ENCODE results near the gene SDK1.
"Not testable (repeated sequence)": the region's sequence is repeated elsewhere in the genome, so short reads cannot be mapped to it uniquely, and the experiment has no call there.

Gene SDK1

GRCh38 chr7:3722396-3722922 lies 421.4 kb downstream of the SDK1 start:
- in situ Hi-C loops (cut with HindIII; ENCODE audit: low pct_ligation_motif_present, low pct_unique_long_range_greater_than_20kb, low sequenced_read_pairs), result no loop called here
- DNase-seq, result peak; percentile 16

- in situ Hi-C loops (cut with HindIII; ENCODE audit: low pct_ligation_motif_present, low pct_unique_long_range_greater_than_20kb, low sequenced_read_pairs), result no loop called here
- no peak for DNase-seq
Measured at GRCh38 chr7:3725155-3726059, 424.4 kb downstream of the SDK1 start.

GRCh38 chr7:3730276-3730675 lies 429.2 kb downstream of the SDK1 start:
- DNase-seq, result no peak
- in situ Hi-C loops (cut with HindIII; ENCODE audit: low pct_ligation_motif_present, low pct_unique_long_range_greater_than_20kb, low sequenced_read_pairs), result no loop called here

- DNase-seq, result no peak
- in situ Hi-C loops (cut with HindIII; ENCODE audit: low pct_ligation_motif_present, low pct_unique_long_range_greater_than_20kb, low sequenced_read_pairs), result no loop called here
Measured at GRCh38 chr7:3732395-3733005, 431.4 kb downstream of the SDK1 start.

GRCh38 chr7:3733541-3734140 lies 432.6 kb downstream of the SDK1 start:
- in situ Hi-C loops (cut with HindIII; ENCODE audit: low pct_ligation_motif_present, low pct_unique_long_range_greater_than_20kb, low sequenced_read_pairs), result no loop called here
- no peak for DNase-seq

GRCh38 chr7:3738964-3739363 lies 437.9 kb downstream of the SDK1 start:
- in situ Hi-C loops (cut with HindIII; ENCODE audit: low pct_ligation_motif_present, low pct_unique_long_range_greater_than_20kb, low sequenced_read_pairs), result no loop called here
- peak; percentile 13 for DNase-seq

- in situ Hi-C loops (cut with HindIII; ENCODE audit: low pct_ligation_motif_present, low pct_unique_long_range_greater_than_20kb, low sequenced_read_pairs), result no loop called here
Measured at GRCh38 chr7:3739983-3740382, 438.9 kb downstream of the SDK1 start.

GRCh38 chr7:3747467-3747866 lies 446.4 kb downstream of the SDK1 start:
- DNase-seq, result no peak
- in situ Hi-C loops (cut with HindIII; ENCODE audit: low pct_ligation_motif_present, low pct_unique_long_range_greater_than_20kb, low sequenced_read_pairs), result no loop called here

More at GRCh38 chr7:3739983-3740382, 438.9 kb downstream of the SDK1 start:
- DNase-seq, result no peak

- in situ Hi-C loops (cut with HindIII; ENCODE audit: low pct_ligation_motif_present, low pct_unique_long_range_greater_than_20kb, low sequenced_read_pairs), result no loop called here
- no peak for DNase-seq
Measured at GRCh38 chr7:3748389-3748788, 447.3 kb downstream of the SDK1 start.

GRCh38 chr7:3753868-3754267 lies 452.8 kb downstream of the SDK1 start:
- in situ Hi-C loops (cut with HindIII; ENCODE audit: low pct_ligation_motif_present, low pct_unique_long_range_greater_than_20kb, low sequenced_read_pairs), result no loop called here
- DNase-seq, result no peak

GRCh38 chr7:3754493-3755341 lies 453.7 kb downstream of the SDK1 start:
- in situ Hi-C loops (cut with HindIII; ENCODE audit: low pct_ligation_motif_present, low pct_unique_long_range_greater_than_20kb, low sequenced_read_pairs), result no loop called here
- no peak for DNase-seq

GRCh38 chr7:3755778-3756453 lies 454.9 kb downstream of the SDK1 start:
- DNase-seq; in situ Hi-C loops (cut with HindIII; ENCODE audit: low pct_ligation_motif_present, low pct_unique_long_range_greater_than_20kb, low sequenced_read_pairs): not testable (repeated sequence)

GRCh38 chr7:3757059-3757458 lies 456.0 kb downstream of the SDK1 start:
- no peak for DNase-seq
- in situ Hi-C loops (cut with HindIII; ENCODE audit: low pct_ligation_motif_present, low pct_unique_long_range_greater_than_20kb, low sequenced_read_pairs), result no loop called here

GRCh38 chr7:3760651-3761050 lies 459.6 kb downstream of the SDK1 start:
- in situ Hi-C loops (cut with HindIII; ENCODE audit: low pct_ligation_motif_present, low pct_unique_long_range_greater_than_20kb, low sequenced_read_pairs), result no loop called here
- no peak for DNase-seq

GRCh38 chr7:3762146-3762831 lies 461.2 kb downstream of the SDK1 start:
- in situ Hi-C loops (cut with HindIII; ENCODE audit: low pct_ligation_motif_present, low pct_unique_long_range_greater_than_20kb, low sequenced_read_pairs), result no loop called here

GRCh38 chr7:3767917-3768777 lies 467.1 kb downstream of the SDK1 start:
- DNase-seq, result no peak
- in situ Hi-C loops (cut with HindIII; ENCODE audit: low pct_ligation_motif_present, low pct_unique_long_range_greater_than_20kb, low sequenced_read_pairs), result no loop called here

More at GRCh38 chr7:3762146-3762831, 461.2 kb downstream of the SDK1 start:
- DNase-seq, result no peak

- in situ Hi-C loops (cut with HindIII; ENCODE audit: low pct_ligation_motif_present, low pct_unique_long_range_greater_than_20kb, low sequenced_read_pairs), result no loop called here
Measured at GRCh38 chr7:3771906-3772305, 470.9 kb downstream of the SDK1 start.

More at GRCh38 chr7:3771906-3772305, 470.9 kb downstream of the SDK1 start:
- DNase-seq, result no peak

Measured in ACHN (cell line).